ENCODE results near the gene SPANXD. TPM values are rescaled to one million over a fixed set of nuclear protein-coding genes. Genes with fewer than 3 reads are reported as not detected.

SPANXD gene
- total and polyA plus RNA-seq, 9 of the 15 experiments (the other 6 are each of a cell fraction or from before 2014, with no cell fraction given): 0.20 TPM; not detected in 8

GRCh38 chrX:141701072-141701471, 2.5 kb upstream of the SPANXD start:
- no peak for ATAC-seq
- Histone ChIP-seq H3K4me3 (no peak overlapping the region), H2AFZ (ENCODE audit: low read depth, low read length) (no peak overlapping the region), H3K4me1 (replicated peaks in 1 of 2; ENCODE audit: control insufficient read depth in 2 of 2, insufficient read depth in 2 of 2, low read length in 2 of 2) (no peaks in the 10 kb centered on the region), H3K27ac (ENCODE audit: extremely low read depth, low read depth, low read length) (no peak overlapping the region), H3K4me2 (ENCODE audit: insufficient read depth, low read length) (no peak overlapping the region), H3K27me3 (ENCODE audit: control insufficient read depth in 2 of 2, insufficient read depth in 2 of 2, low read length in 2 of 2) (no peaks in the 10 kb centered on the region), H3K79me2 (ENCODE audit: control insufficient read depth, insufficient read depth, low read length) (no peaks in the 10 kb centered on the region), H3K9me3 (replicated peaks; ENCODE audit: control insufficient read depth, insufficient read depth, low read depth, low read length) (no peaks in the 10 kb centered on the region), H3K9ac (ENCODE audit: insufficient read depth in 1 of 2, low read depth in 2 of 2, low read length in 2 of 2) (no peak overlapping the region), H4K20me1 (replicated peaks; ENCODE audit: control insufficient read depth, insufficient read depth, low read length) (no peaks in the 10 kb centered on the region), H3K36me3 (ENCODE audit: control insufficient read depth, insufficient read depth, low read length) (no peaks in the 10 kb centered on the region), H3K9me1 (ENCODE audit: control insufficient read depth, insufficient read depth, low read length) (no peaks in the 10 kb centered on the region)
- no TSS peak for BruUV-seq (replicated peaks)
- TF ChIP-seq TEAD2 (tag; IDR thresholded peaks at IDR 0.05): no peak
- TF ChIP-seq MEIS2 (IDR thresholded peaks at IDR 0.05; ENCODE audit: partially characterized antibody): no peak
- TF ChIP-seq KDM1A (IDR thresholded peaks at IDR 0.05): no peak
- TF ChIP-seq NCOA1 (IDR thresholded peaks at IDR 0.05; ENCODE audit: low read depth): no peak
- TF ChIP-seq SRSF1 (IDR thresholded peaks at IDR 0.05; ENCODE audit: low read depth, low read length): no peak
- no peak for TF ChIP-seq NFIX (CRISPR knock-in tag; IDR thresholded peaks at IDR 0.05; ENCODE audit: low read depth)
- TF ChIP-seq PRDM10 (IDR thresholded peaks at IDR 0.05; ENCODE audit: partially characterized antibody): no peak
- no peak for TF ChIP-seq PYGO2 (tag; IDR thresholded peaks at IDR 0.05)
- no peak for TF ChIP-seq NEUROD1 (IDR thresholded peaks at IDR 0.05; ENCODE audit: borderline replicate concordance, low read depth, low read length, partially characterized antibody)
- TF ChIP-seq ZNF133 (CRISPR knock-in tag; IDR thresholded peaks at IDR 0.05): no peak
- no peak for FAIRE-seq
- no peak for DNase-seq (ENCODE audit: extremely low read depth in 1 of 4, low spot score in 3 of 4)
- intact Hi-C loops (cut with micrococcal nuclease): no loop called here
- 3% methylated on average over 4 of the region's 4 CpGs for WGBS (ENCODE audit: insufficient coverage, low coverage, missing lambda C conversion rate)
- in situ Hi-C loops (cut with MboI): no loop called here
- POLR2A ChIA-PET: no interaction called here
- CTCF ChIA-PET (ENCODE audit: low intra/inter-chr PET ratio): no interaction called here
